GM19351 (cell line): ENCODE measurements around the gene C3orf18.

Experiments
- ATAC-seq: cut with Tn5 transposase; IDR thresholded peaks from one replicate; pipeline ENCODE4 v1.9.1; 2021; ENCODE audit warnings: mild to moderate bottlenecking, moderate library complexity; ENCODE audit not compliant: unreplicated experiment

The C3orf18 gene

GRCh38 chr3:50567386-50568167, at the start of gene C3orf18:
Gene C3orf18 (minus strand): TSS chr3:50567747. CDS start chr3:50565699, 2,048 bp downstream.
- peak; percentile 81 for ATAC-seq

GRCh38 chr3:50616770-50617095, 49.2 kb upstream of the C3orf18 start:
- ATAC-seq, result peak; percentile 68

DNA sequence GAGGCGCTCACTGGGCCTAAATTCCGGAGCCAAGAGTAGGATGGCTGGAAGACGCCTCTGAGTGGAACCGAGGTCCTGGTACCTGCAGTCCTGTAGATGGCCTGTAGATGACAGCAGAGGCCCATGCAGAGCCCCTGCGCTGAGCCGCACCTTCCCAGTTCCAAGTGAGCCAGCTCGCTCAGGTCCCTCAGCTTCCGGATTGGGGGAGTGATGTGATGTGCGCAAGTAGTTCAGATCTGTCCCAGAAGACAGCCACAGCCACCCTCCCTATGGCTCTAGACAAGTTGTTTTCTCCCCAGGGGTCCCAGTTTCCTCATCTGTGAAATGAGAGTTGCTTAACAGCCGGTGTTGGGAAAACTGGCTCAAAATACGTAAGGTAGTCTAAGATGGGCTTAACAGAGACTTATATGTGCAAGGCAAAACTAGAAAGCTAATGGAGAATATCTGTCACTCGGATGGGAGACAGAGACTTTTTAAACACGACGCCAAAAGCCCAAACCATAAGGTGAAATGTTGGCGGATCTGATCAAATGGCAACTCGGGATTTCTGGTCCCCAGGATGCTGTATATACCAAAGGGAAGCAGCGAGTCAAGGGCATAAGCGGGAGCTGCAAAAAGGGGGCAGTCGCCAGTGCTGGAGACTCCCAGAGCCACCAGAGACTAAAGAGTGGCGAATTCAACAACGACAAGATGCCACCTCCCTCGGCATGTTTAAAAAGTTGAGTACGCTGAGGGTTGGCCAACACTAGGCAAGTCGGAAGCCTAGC, 48.6 kb upstream of the C3orf18 start:
- peak; percentile 41 for ATAC-seq

GRCh38 chr3:50615190-50615589, 47.6 kb upstream of the C3orf18 start:
- no peak for ATAC-seq

- ATAC-seq, result no peak
These were observed 45.7 kb upstream of the C3orf18 start for GRCh38 chr3:50612970-50613846.

- ATAC-seq, result peak; percentile 9
These were observed 44.8 kb upstream of the C3orf18 start for GRCh38 chr3:50612234-50612882.

DNA sequence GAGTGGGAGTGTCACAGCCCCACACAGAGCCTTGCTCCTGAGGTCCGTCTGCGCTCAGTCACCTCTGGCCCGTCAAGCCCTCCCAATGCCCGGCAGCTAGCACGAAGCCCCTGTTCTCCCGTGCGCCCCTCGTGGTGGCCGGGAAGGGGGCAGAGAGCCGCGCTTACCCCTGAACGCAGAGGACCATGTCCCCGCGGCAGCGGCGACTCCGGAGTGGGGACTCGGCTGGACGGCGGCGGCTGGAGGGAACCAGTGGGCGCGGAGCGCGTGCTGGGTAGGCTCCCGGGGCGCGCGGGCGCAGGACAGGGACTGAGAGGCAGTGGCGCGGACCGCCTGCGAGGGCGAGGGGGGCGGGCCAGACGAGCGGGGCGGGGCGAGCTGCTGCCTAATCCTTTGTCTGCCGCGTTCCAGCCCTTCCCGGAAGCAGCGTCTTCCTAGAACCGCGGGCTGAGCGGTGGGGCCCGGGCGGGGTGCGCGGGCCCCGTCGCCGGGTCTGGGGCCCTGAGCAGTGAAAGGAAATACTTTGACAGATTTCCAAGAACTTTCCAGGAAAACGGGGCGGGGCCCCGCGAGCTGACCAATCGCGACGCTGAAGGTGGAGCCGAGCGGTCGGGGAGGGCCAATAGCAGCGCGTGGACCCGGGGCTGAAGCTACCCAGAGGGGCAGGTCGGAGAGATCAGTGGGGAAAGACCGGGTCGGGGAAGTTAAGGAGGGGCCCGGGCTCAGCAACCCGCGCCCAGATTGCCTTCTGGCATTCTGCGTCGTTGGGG, 44.1 kb upstream of the C3orf18 start, which contains the start of gene CISH:
Gene CISH (minus strand): TSS at position 311 of the 770 bp plus-strand sequence. CDS start 124 bp downstream, at position 187.
- ATAC-seq, result peak; percentile 71

- no peak for ATAC-seq
These were observed 43.5 kb upstream of the C3orf18 start for GRCh38 chr3:50610992-50611463.

GRCh38 chr3:50610181-50610971, 42.8 kb upstream of the C3orf18 start:
- ATAC-seq, result no peak

DNA sequence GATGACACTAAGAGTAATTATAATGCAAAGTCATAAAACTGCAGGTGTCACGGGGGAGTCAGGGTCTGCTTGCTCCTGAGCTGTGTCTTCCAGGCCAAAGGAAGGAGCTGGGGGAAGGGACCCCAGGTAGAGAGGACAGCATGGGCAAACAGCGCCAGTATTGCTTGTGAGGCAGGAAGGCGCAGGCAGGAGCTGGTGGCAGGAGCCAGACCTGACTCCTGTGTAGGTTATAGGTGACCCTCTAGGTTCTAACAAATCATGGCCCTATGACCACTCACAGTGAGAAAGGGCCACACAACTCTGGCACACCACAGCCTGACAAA, 42.2 kb upstream of the C3orf18 start:
- no peak for ATAC-seq

DNA sequence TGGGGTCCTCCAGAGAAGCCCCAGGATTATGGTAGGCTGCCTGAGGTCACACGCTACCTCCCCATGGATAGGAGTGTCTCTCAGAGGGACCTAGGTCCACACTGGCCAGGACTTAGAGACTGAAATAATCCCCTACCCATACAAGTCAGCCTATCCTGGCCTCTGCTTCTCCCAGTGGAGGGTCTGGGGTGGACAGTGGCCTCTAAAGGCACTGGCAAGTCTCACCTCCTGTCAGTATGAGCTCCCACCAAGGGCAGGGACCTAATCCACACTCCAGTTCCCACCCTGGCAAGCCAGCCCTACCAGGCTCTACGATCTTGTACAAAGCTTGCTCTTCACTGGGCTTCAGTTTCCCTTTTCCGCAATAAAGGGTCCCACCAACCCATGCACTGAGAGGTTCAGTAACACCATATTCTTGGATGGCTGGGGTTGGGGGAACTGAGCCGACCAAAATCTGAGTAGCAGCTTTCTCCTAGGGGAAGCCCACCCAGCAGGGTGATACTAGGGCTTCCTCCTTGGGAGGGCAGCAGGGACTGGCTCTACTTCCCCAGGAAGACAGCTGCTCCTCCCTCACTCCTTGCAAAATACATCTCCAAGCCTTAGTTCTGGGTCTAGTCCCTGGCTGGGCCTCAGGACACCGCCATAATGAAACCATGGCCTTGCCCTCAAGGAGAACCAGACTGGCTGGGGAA, 41.7 kb upstream of the C3orf18 start:
- ATAC-seq, result no peak

- no peak for ATAC-seq
These were observed 40.7 kb upstream of the C3orf18 start for GRCh38 chr3:50608278-50608677.

GRCh38 chr3:50607271-50608091, 39.9 kb upstream of the C3orf18 start:
- ATAC-seq, result no peak

GRCh38 chr3:50606596-50606995, 39.0 kb upstream of the C3orf18 start:
- no peak for ATAC-seq

GRCh38 chr3:50605901-50606326, 38.4 kb upstream of the C3orf18 start:
- no peak for ATAC-seq

DNA sequence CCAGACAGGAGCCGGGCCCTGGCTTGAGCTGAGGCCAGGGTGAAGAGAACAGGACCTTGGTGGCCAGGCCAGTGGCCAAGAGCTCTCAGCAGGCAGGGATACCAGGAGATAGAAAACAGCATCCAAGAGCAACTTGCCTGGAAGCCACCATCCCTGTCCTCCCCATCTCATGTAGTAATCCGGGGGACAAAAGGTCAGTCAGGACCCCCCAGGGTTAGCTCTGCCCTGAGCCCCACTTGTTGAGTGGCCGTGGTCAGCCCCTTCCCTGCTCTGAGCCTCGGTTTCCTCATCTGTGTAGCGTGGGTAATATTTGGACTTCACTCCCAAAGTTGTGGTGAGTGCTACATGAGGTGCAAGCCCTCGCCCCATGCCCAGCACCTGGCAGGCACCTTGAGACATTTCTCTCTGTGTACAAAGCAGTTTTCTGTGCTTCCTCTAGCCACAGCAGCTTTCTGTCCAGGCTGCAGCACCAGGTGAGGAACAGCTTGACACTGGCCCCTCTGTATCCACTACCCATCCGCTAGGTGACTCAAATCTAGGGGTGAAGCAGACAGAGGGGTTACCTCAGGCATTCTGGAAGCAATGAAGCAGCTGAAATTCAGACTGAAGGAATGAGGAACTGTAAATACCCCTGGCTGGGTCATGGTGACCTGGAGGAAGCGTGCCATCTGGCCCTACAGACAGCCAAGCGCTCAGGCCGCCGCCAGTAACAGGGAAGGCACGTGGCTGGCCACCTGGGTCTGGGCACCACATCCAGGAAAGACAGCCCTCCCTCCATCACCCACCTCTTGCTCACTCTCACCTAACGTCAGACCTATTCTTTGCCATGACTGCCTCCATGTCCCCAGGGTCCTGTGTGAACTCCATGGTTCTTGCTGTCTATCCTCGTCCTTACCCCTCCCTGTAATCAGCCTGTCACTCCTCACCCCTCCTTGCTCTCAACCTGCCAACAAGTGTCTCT, 37.4 kb upstream of the C3orf18 start:
- ATAC-seq, result no peak
